Measurements from ENCODE around the gene NEMF.
"Not testable (repeated sequence)": the region's sequence is repeated elsewhere in the genome, so short reads cannot be mapped to it uniquely, and the experiment has no call there.

NEMF gene

GRCh38 chr14:49816844-49817243 lies 35.7 kb downstream of the NEMF start:
- DNase-seq (ENCODE audit: low read depth): no peak

- DNase-seq (ENCODE audit: low read depth): not testable (repeated sequence)
Observed at GRCh38 chr14:49816118-49816517, 36.5 kb downstream of the NEMF start.

- no peak for DNase-seq (ENCODE audit: low read depth)
Observed at GRCh38 chr14:49808780-49809179, 43.8 kb downstream of the NEMF start.

GRCh38 chr14:49796025-49796424 lies 56.6 kb downstream of the NEMF start:
- DNase-seq (ENCODE audit: low read depth): no peak

- no peak for DNase-seq (ENCODE audit: low read depth)
Observed at GRCh38 chr14:49792618-49793017, 60.0 kb downstream of the NEMF start.

GRCh38 chr14:49786315-49786714 lies 66.3 kb downstream of the NEMF start:
- DNase-seq (ENCODE audit: low read depth): no peak

- no peak for DNase-seq (ENCODE audit: low read depth)
Observed at GRCh38 chr14:49783394-49784014, 69.1 kb downstream of the NEMF start.

- not testable (repeated sequence) for DNase-seq (ENCODE audit: low read depth)
Observed at GRCh38 chr14:49781040-49781439, 71.5 kb downstream of the NEMF start.

GRCh38 chr14:49778421-49778820 lies 74.2 kb downstream of the NEMF start:
- no peak for DNase-seq (ENCODE audit: low read depth)

GRCh38 chr14:49774106-49774505 lies 78.5 kb downstream of the NEMF start:
- peak; percentile 12 for DNase-seq (ENCODE audit: low read depth)

GRCh38 chr14:49771691-49772090 lies 80.9 kb downstream of the NEMF start:
- not testable (repeated sequence) for DNase-seq (ENCODE audit: low read depth)

- DNase-seq (ENCODE audit: low read depth): peak; percentile 58
Observed at GRCh38 chr14:49770212-49770817, 82.3 kb downstream of the NEMF start.

- DNase-seq (ENCODE audit: low read depth): no peak
Observed at GRCh38 chr14:49769581-49770211, 82.9 kb downstream of the NEMF start.

- DNase-seq (ENCODE audit: low read depth): peak; percentile 34
Observed at GRCh38 chr14:49769171-49769570, 83.4 kb downstream of the NEMF start.

GRCh38 chr14:49768301-49769121 lies 84.1 kb downstream of the NEMF start:
- DNase-seq (ENCODE audit: low read depth): peak; percentile 63

- peak; percentile 92 for DNase-seq (ENCODE audit: low read depth)
Observed at GRCh38 chr14:49767571-49768300, 84.9 kb downstream of the NEMF start, which contains the start of gene KLHDC2. Gene KLHDC2 (plus strand): TSS chr14:49768153. CDS start chr14:49768469, 316 bp downstream.

GRCh38 chr14:49767270-49767570 lies 85.4 kb downstream of the NEMF start:
- DNase-seq (ENCODE audit: low read depth): no peak

- DNase-seq (ENCODE audit: low read depth): no peak
Observed at GRCh38 chr14:49766839-49767238, 85.7 kb downstream of the NEMF start.

- no peak for DNase-seq (ENCODE audit: low read depth)
Observed at GRCh38 chr14:49761839-49762551, 90.6 kb downstream of the NEMF start.

- DNase-seq (ENCODE audit: low read depth): no peak
Observed at GRCh38 chr14:49755378-49755777, 97.2 kb downstream of the NEMF start.

- no peak for DNase-seq (ENCODE audit: low read depth)
Observed at GRCh38 chr14:49754570-49755097, 98.0 kb downstream of the NEMF start.

All from fibroblast of gingiva (primary cell).